ENCODE results near the gene UBE2F.
A peak's percentile ranks its signal among the peaks of the same experiment; 100 is the strongest.

The UBE2F gene

DNA sequence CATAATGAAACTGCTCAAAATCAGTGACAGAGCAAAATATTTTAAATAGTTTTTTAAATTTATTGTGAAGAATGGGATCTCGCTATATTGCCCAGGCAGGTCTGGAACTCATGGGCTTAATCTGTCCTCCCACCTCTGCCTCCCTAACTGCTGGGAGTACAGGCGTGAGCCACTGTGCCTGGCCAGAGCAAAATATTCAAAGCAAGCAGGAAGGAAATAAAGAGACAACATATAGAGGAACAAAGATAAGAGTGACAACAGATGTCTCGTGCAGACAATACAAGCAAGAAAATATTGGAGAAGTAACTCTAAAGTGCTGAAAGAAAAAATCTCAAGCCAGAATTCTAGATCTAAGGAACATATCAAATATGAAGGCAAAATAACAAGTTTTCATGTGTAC lies 89.0 kb downstream of the UBE2F start:
- DNase-seq: no peak

DNA sequence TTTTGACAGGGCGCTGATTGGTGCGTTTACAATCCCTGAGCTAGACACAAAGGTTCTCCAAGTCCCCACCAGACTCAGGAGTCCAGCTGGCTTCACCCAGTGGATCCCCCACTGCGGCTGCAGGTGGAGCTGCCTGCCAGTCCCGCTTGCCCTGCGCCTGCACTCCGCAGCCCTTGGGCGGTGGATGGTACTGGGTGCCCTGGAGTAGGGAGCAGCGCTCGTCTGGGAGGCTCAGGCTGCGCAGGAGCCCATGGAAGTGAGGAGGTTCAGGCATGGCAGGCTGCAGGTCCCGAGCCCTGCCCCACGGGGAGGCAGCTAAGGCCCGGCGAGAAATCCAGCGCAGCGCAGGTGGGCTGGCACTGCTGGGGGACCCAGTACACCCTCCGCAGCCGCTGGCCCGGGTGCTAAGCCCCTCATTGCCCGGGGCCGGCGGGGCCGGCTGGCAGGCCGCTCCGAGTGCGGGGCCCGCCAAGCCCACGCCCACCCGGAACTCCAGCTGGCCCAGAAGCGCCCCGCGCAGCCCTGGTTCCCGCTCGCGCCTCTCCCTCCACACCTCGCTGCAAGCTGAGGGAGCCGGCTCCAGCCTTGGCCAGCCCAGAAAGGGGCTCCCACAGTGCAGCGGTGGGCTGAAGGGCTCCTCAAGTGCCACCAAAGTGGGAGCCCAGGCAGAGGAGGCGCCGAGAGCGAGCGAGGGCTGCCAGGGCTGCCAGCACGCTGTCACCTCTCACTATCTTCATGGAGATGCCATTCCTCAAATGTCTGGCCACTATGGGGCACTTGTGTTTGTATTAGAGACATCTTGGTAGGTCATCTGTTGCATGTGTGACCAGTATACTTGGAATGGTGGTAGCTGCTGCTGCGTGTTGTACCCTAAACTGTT lies 91.1 kb downstream of the UBE2F start:
- peak in 1 of 2 experiments; percentile 10 for DNase-seq

GRCh38 chr2:238059505-238059904 lies 92.7 kb downstream of the UBE2F start:
- peak; percentile 5 to 9 for DNase-seq

GRCh38 chr2:238060096-238060541 lies 93.3 kb downstream of the UBE2F start:
- DNase-seq: no peak

DNA sequence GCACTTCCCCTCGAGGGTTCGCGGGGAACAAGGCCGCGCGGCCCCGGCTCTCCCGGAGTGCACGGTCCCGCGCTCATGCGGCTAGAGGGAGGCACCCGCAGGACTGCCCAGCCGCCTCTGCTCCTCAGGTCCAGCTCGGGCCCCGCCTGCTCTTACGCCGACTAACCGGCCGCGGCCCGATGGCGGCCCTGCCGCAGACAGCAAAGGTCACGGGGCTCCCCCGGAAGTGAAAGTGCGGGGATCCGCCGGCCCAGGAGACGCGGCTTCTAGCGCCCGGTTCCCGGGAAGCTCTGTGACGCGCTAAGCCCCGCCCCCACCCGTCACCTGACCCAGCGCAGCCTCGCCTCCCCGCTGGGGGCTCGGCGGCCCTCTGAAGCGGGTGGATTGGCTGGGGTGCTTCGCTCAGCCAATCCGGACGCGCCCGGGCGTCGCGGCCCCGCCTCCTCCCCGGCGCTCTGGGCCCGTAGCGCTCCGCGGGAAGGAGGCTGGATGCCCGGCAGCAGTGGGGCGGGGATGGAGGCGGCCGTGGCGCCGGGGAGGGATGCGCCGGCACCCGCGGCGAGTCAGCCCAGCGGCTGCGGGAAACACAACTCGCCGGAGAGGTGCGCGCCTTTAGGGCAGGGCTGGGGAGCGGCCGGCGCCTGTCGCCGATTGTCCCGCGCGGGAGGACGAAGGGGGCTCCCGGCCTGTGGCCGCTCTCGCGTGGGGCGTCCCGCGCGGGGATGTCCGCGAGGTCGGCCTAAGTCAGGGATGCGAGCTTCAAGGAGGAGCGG lies 93.9 kb downstream of the UBE2F start, which contains the start of gene SCLY:
Gene SCLY, plus strand, starts transcription at position 460 of the 773 bp plus-strand sequence. Its CDS starts 54 bp downstream, at position 514.
- DNase-seq: peak; percentile 96 to 97

- DNase-seq: peak in 1 of 2 experiments; percentile 52
These were observed 94.7 kb downstream of the UBE2F start for GRCh38 chr2:238061315-238062202.

GRCh38 chr2:238063414-238064189 lies 96.8 kb downstream of the UBE2F start:
- DNase-seq: peak in 1 of 2 experiments; percentile 6

GRCh38 chr2:238064376-238064775 lies 97.6 kb downstream of the UBE2F start:
- no peak for DNase-seq

DNA sequence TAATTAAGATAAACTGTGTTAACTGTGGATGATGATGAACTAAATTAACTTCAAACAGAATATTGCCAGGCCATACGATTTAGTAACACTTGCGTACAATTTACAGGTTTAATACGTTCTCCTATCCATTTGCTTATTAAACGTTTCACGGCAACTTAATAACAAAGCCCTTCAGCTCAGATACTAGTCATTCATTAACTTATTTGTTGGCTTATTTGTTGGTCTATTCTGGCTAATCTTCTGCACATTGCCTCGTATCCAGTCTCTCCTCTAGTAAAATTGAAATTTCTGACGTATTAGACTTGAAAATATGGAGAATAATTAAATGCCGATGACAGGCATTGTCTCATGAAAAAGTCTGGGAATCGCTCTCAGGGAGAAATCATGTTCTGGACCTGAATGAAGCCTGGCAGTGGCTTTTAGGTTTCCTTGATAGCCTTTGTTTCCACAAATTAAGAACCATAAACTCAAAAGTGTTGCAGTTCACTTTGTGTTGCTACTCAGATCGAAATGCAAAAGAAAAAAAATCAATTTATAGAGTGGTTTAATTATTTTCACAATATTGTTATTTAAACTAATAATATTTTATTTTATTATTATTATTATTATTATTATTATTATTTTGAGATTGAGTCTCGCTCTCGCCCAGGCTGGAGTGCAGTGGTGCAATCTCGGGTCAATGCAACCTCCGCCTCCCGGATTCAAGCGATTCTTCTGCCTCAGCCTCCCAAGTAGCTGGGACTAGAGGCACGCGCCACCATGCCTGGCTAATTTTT lies 98.4 kb downstream of the UBE2F start:
- DNase-seq: no peak

- peak in 1 of 2 experiments; percentile 29 for DNase-seq
These were observed 99.4 kb downstream of the UBE2F start for GRCh38 chr2:238066218-238066617.

DNA sequence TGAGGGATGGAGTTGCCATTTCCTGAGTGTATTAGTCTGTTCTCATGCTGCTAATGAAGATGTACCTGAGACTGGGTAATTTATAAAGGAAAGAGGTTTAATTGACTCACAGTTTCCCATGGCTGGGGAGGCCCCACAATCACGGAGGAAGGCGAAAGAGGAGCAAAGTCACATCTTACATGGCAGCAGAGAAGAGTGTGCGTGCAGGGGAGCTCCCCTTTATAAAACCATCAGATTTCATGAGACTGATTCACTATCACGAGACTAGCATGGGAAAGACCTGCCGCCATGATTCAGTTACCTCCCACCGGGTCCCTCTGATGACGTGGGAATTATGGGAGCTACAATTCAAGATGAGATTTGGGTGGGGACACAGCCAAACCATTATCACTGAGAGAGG lies 99.9 kb downstream of the UBE2F start:
- DNase-seq: peak; percentile 31 to 45

GRCh38 chr2:238067939-238068338 lies 101.1 kb downstream of the UBE2F start:
- no peak for DNase-seq

DNA sequence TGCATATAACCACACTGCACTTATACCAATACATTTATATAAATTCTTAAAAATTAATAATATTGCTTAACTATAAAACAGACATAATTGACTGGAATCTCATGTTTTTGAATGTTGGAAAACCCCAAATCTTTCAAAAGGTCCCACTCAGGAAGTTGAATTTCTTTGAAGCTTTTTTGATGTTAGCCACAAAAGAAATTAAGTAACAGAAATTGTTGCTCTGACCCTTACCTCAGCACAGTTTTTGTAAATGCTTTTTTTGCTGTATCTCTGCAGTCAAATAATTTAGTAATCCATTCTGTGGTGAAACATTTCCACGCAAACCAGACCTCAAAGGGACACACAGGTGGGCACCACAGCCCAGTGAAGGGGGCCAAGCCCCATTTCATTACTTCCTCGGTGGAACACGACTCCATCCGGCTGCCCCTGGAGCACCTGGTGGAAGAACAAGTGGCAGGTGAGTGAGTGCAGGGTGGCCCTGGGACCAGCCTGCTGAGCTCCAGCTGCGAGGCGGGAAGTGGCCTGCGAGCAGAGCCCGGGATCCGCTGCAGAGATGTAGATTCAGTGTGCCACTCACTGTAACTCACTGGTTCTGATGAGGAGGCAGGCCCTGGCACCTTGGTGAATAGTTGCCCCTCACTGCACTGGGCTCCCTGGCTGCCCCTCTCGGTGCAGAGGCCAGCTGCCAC lies 102.4 kb downstream of the UBE2F start:
- no peak for DNase-seq

DNA sequence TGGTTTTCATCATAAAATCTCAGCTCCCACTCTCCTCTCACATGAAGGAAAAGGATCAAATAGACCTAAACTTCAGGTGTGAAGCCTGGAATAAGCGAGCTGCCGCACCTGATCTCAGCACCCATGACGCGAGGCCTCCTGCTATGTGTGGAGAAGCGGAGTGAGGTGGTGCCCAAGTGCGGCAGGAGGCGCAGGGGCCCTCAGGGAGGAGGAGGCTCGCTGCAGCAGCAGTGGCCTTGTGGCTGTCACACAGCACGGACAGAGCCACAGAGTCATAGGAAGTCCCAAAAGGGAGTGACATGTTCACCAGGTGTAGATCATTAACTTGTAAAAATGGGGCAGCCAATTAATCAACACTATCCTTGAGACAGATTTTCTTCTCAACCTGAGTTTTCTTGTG lies 103.1 kb downstream of the UBE2F start:
- no peak for DNase-seq

- no peak for DNase-seq
These were observed 108.6 kb downstream of the UBE2F start for GRCh38 chr2:238075397-238075796.

DNA sequence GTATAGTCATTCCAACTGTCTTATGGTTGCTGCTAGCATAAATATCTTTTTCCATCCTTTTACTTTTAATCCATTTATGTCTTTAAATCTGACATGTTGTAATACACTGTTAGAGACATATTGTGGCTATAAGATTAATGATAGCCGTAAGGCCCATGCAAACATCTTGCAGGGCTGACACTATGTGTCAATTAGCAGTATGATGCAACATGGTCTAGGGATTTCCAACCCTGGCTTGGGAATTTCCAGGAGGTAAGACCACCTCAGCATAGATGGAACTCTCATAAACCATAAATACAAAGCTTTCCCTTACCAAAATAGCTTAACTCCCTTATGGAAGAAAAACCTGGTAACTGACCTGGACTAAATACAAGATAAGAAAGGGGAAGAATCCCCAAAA lies 110.5 kb downstream of the UBE2F start:
- DNase-seq: no peak

DNA sequence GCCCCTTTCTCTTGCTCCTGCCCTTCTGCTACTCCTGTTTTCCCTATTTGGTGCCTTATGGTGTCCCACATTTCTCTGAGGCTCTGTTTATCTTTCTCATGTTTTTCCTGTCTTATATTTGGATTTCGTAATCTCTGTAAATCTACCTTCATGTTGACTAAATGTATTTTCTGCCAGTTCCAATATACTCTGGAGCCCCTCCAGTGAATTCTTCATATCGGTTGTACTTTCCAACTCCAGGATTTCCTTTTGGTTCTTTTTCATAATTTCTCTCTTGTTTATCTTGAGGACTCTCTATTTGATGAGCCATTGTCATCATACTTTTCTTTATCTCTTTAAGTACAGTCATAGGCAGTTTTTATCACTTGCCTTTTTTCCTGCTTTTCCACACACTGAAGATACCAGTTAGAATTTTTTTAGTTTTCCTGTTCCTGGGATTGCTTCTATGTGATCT lies 113.1 kb downstream of the UBE2F start:
- DNase-seq: no peak

DNA sequence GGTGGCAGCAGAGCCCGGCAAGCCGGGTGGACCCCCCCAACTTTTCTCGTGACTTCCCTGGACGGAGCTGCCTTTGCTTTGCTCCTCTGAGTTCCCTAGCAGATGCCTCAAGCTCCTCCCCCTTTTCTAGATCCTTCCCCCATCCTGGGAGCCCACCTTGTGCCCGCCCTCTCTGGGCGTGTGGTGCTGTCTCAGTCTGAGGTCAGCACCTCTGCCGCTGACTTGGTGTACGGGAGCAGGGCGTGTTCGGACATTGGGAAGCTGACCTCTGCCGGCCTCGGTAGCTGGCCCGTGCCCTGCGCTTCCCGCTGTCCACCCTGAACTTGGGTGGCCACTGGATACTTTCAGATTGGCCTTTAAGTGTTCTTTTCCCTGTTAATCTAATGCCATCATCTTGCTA lies 113.7 kb downstream of the UBE2F start:
- peak; percentile 2 to 3 for DNase-seq

DNA sequence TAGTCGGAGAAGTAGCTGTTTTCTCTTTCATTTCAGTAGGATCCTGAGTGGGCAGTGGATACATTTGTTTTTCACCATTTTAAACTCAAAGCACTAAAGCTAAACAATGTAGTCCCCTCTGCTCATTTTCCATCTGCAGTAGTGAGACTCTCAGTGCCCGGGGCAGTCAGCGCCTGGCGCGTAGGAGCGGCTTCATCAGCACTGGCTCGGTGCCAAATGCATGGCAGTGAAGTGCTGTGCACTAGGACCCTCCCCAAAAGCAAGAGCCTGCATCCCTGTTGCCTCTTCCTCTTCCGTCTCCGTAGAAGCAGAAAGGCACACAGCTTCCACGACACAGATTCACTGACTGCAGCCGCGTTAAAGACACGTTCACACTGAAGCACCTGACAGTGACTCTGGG lies 114.3 kb downstream of the UBE2F start:
- DNase-seq: peak; percentile 6 to 7

- DNase-seq: peak; percentile 2 to 7
These were observed 114.7 kb downstream of the UBE2F start for GRCh38 chr2:238081561-238081960.

All from activated T-cell treated with anti-CD3 and anti-CD28 coated beads, Interleukin-2, amount 50 U/mL, for 48 hours (primary cell).